Body of pancreas (tissue), 4 donors: ENCODE measurements around the gene SENP3.

Experiments used
- CTCF ChIP-seq, 7 experiments: fragments of 450-650 bp in 4 of 7; fragments of 200-600 bp in 3 of 7; sonication (generic) in 3 of 7; IDR thresholded peaks; one replicate each; pipeline ENCODE4 v1.5.1; 2016 to 2019; ENCODE audit warnings: antibody characterized with exemption in 7 of 7
- POLR2A ChIP-seq, 3 donors: fragments of 450-650 bp; IDR thresholded peaks; one replicate each; pipeline ENCODE4 v1.6.1; 2016; ENCODE audit warnings: antibody characterized with exemption in 3 of 3, mild to moderate bottlenecking in 2 of 3

GRCh38 chr17:7612294-7612640, 50.5 kb downstream of the SENP3 start:
- TF ChIP-seq CTCF (IDR thresholded peaks at IDR 0.05) (no peak), POLR2A (IDR thresholded peaks at IDR 0.05) (no peak)
